Activated CD4-positive, CD25-positive, alpha-beta regulatory T cell treated with anti-CD3 and anti-CD28 coated beads, Interleukin-2, amount 50 U/mL, for 16 hours (primary cell): ENCODE data around the gene HNMT.
"Not testable (repeated sequence)": the region's sequence is repeated elsewhere in the genome, so short reads cannot be mapped to it uniquely, and the experiment has no call there.

Experiments used
- DNase-seq: peaks from one replicate; pipeline ENCODE4 v3.0.0-alpha.2; 2020; ENCODE audit warnings: low read depth, low spot score

HNMT gene

GRCh38 chr2:137964066-137964858, at the start of gene HNMT:
TSS of gene HNMT (plus strand) at chr2:137964473. CDS start at chr2:137964492, 19 bp downstream.
- no peak for DNase-seq

- no peak for DNase-seq
These were observed 43.0 kb upstream of the HNMT start for GRCh38 chr2:137921105-137921880.

- not testable (repeated sequence) for DNase-seq
These were observed 42.1 kb upstream of the HNMT start for GRCh38 chr2:137922171-137922570.

- DNase-seq, result no peak
These were observed 40.3 kb upstream of the HNMT start for GRCh38 chr2:137924019-137924418.

- no peak for DNase-seq
These were observed 38.7 kb upstream of the HNMT start for GRCh38 chr2:137925599-137925998.

GRCh38 chr2:137927846-137928245, 36.4 kb upstream of the HNMT start:
- DNase-seq, result no peak

- no peak for DNase-seq
These were observed 35.4 kb upstream of the HNMT start for GRCh38 chr2:137928547-137929518.

GRCh38 chr2:137929519-137929916, 34.8 kb upstream of the HNMT start:
- DNase-seq, result no peak

- DNase-seq, result no peak
These were observed 34.1 kb upstream of the HNMT start for GRCh38 chr2:137930146-137930545.

- DNase-seq, result no peak
These were observed 28.7 kb upstream of the HNMT start for GRCh38 chr2:137935591-137935990.

- no peak for DNase-seq
These were observed 27.0 kb upstream of the HNMT start for GRCh38 chr2:137937246-137937645.

- no peak for DNase-seq
These were observed 26.5 kb upstream of the HNMT start for GRCh38 chr2:137937778-137938177.

- no peak for DNase-seq
These were observed 26.1 kb upstream of the HNMT start for GRCh38 chr2:137938204-137938603.

GRCh38 chr2:137939026-137939425, 25.2 kb upstream of the HNMT start:
- no peak for DNase-seq

GRCh38 chr2:137940154-137940553, 24.1 kb upstream of the HNMT start:
- no peak for DNase-seq

- DNase-seq, result no peak
These were observed 22.0 kb upstream of the HNMT start for GRCh38 chr2:137942037-137942832.

GRCh38 chr2:137942833-137943677, 21.2 kb upstream of the HNMT start:
- DNase-seq, result no peak

GRCh38 chr2:137943678-137944347, 20.5 kb upstream of the HNMT start:
- no peak for DNase-seq

GRCh38 chr2:137944714-137945113, 19.6 kb upstream of the HNMT start:
- DNase-seq, result no peak
